Caco-2 (cell line): ENCODE data around the gene PARD6G. TPM values are rescaled to one million over a fixed set of nuclear protein-coding genes. Genes with fewer than 3 reads are reported as not detected.

ENCODE experiments used
- BruUV-seq: library from RNA; stranded (reverse); fragments of 400-500 nt; replicated peaks from 2 replicates; lab custom pipeline; 2021; lab: Mats Ljungman, UMichigan
- CTCF ChIA-PET: fragments of 300-600 bp; sonication (Branson Sonifier 250); formaldehyde crosslinking; loops from one replicate; lab custom pipeline; 2022; ENCODE audit warnings: antibody characterized with exemption; lab: Charles Lee
- POLR2A ChIA-PET: fragments of 300-600 bp; sonication (Branson Sonifier 250); formaldehyde crosslinking; loops from one replicate; lab custom pipeline; 2022; ENCODE audit warnings: antibody characterized with exemption; lab: Charles Lee
- DNase-seq, 2 experiments: peaks; one replicate each; pipeline versions ENCODE4 v3.0.0 to v3.0.0-alpha.2; 2020 to 2022
- H3K27me3 ChIP-seq: replicated peaks from 2 replicates; pipeline ENCODE4 v1.6.0; 2011; ENCODE audit warnings: low read length; ENCODE audit not compliant: control insufficient read depth, insufficient read depth
- H3K36me3 ChIP-seq: 2 replicates; pipeline ENCODE4 v1.5.1; 2011; ENCODE audit warnings: low read length; ENCODE audit not compliant: control insufficient read depth, insufficient read depth
- H3K4me1 ChIP-seq: fragments of 250-450 bp; sonication (Bioruptor Pico); 2 replicates; pipeline ENCODE4 v1.5.1; 2020; ENCODE audit warnings: mild to moderate bottlenecking
- H3K4me3 ChIP-seq: 2 replicates; pipeline ENCODE4 v1.5.1; 2011; ENCODE audit warnings: low read depth, mild to moderate bottlenecking, control low read depth, low read length
- H3K9me3 ChIP-seq: fragments of 250-450 bp; sonication (Bioruptor Pico); 2 replicates; pipeline ENCODE4 v1.5.1; 2020; ENCODE audit warnings: mild to moderate bottlenecking, moderate library complexity
- H3K27ac Mint-ChIP-seq: one replicate; pipeline ENCODE4 v1.8.0; 2022; ENCODE audit warnings: mixed read lengths; ENCODE audit not compliant: unreplicated experiment
- H3K27me3 Mint-ChIP-seq: one replicate; pipeline ENCODE4 v1.8.0; 2022; ENCODE audit warnings: mixed read lengths; ENCODE audit not compliant: insufficient read depth, unreplicated experiment
- H3K36me3 Mint-ChIP-seq: one replicate; pipeline ENCODE4 v1.8.0; 2022; ENCODE audit warnings: mild to moderate bottlenecking, mixed read lengths; ENCODE audit not compliant: insufficient read depth, unreplicated experiment
- H3K4me1 Mint-ChIP-seq: one replicate; pipeline ENCODE4 v1.8.0; 2022; ENCODE audit warnings: low read depth, mixed read lengths; ENCODE audit not compliant: unreplicated experiment
- H3K4me3 Mint-ChIP-seq: one replicate; pipeline ENCODE4 v1.8.0; 2022; ENCODE audit warnings: mild to moderate bottlenecking, moderate library complexity, mixed read lengths; ENCODE audit not compliant: unreplicated experiment
- H3K9me3 Mint-ChIP-seq: one replicate; pipeline ENCODE4 v1.8.0; 2022; ENCODE audit warnings: mixed read lengths; ENCODE audit not compliant: unreplicated experiment
- CTCF ChIP-seq, 2 experiments: fragments of 200-600 bp in 1 of 2; IDR thresholded peaks; 1 replicate in 1 of 2; 2 replicates in 1 of 2; pipeline versions ENCODE4 v1.5.1 to v1.8.0; 2011 to 2022; ENCODE audit warnings: antibody characterized with exemption in 1 of 2, control low read depth in 1 of 2, inconsistent platforms in 1 of 2, low read depth in 1 of 2, low read length in 1 of 2, mild to moderate bottlenecking in 1 of 2, moderate library complexity in 1 of 2; ENCODE audit not compliant: insufficient read depth in 1 of 2, severe bottlenecking in 1 of 2, unreplicated experiment in 1 of 2
- intact Hi-C: fragments of 100-400 bp; cut with micrococcal nuclease; formaldehyde crosslinking; loops from one replicate; pipeline ENCODE4 v1.10.0; 2022; ENCODE audit not compliant: unreplicated experiment
- total RNA-seq: library from RNA; stranded (reverse); gene quantifications from 2 replicates; pipeline ENCODE4 v1.2.3, GENCODE V29; 2022

The PARD6G gene
- total RNA-seq, 1 experiment from 2014 or later: 1.3 TPM

GRCh38 chr18:80132180-80132812 is 115.0 kb downstream of the PARD6G start:
- BruUV-seq: no TSS peak
- Histone ChIP-seq H3K4me3 (no peak overlapping the region), H3K36me3 (no peaks in the 10 kb centered on the region), H3K27me3 (no peaks in the 10 kb centered on the region), H3K4me1 (no peaks in the 10 kb centered on the region), H3K9me3 (no peaks in the 10 kb centered on the region)
- H3K9me3 Mint-ChIP-seq: no peaks in the 10 kb centered on the region
- H3K4me1 Mint-ChIP-seq: no peaks in the 10 kb centered on the region
- intact Hi-C loops: no loop called here
- no peak overlapping the region for H3K4me3 Mint-ChIP-seq
- CTCF ChIA-PET: no interaction called here
- no peak for DNase-seq
- POLR2A ChIA-PET: no interaction called here
- H3K27me3 Mint-ChIP-seq: no peaks in the 10 kb centered on the region
- no peak for TF ChIP-seq CTCF (IDR thresholded peaks at IDR 0.05; ENCODE audit: insufficient read depth in 1 of 2, low read depth in 1 of 2, low read length in 1 of 2, severe bottlenecking in 1 of 2, unreplicated experiment in 1 of 2)
- H3K36me3 Mint-ChIP-seq: peaks cover 29% of the 10 kb centered on the region
- H3K27ac Mint-ChIP-seq: no peak overlapping the region

- peaks cover 40% of the 10 kb centered on the region for H3K36me3 Mint-ChIP-seq
- H3K4me1 ChIP-seq: no peaks in the 10 kb centered on the region
- no peaks in the 10 kb centered on the region for H3K4me1 Mint-ChIP-seq
- H3K27me3 ChIP-seq: no peaks in the 10 kb centered on the region
- DNase-seq: no peak
- no peak for TF ChIP-seq CTCF (IDR thresholded peaks at IDR 0.05; ENCODE audit: insufficient read depth in 1 of 2, low read depth in 1 of 2, low read length in 1 of 2, severe bottlenecking in 1 of 2, unreplicated experiment in 1 of 2)
- no peak overlapping the region for H3K27ac Mint-ChIP-seq
- H3K4me3 ChIP-seq: no peak overlapping the region
- H3K36me3 ChIP-seq: no peaks in the 10 kb centered on the region
- intact Hi-C loops: no loop called here
- ChIA-PET CTCF (no interaction called here), POLR2A (no interaction called here)
- no peak overlapping the region for H3K4me3 Mint-ChIP-seq
- no peaks in the 10 kb centered on the region for H3K9me3 ChIP-seq
- H3K27me3 Mint-ChIP-seq: no peaks in the 10 kb centered on the region
- no TSS peak for BruUV-seq
- H3K9me3 Mint-ChIP-seq: no peaks in the 10 kb centered on the region
These were observed 116.8 kb downstream of the PARD6G start for GRCh38 chr18:80130555-80130954.

GRCh38 chr18:80129672-80130367 is 117.5 kb downstream of the PARD6G start:
- POLR2A ChIA-PET: no interaction called here
- CTCF ChIA-PET: no interaction called here
- intact Hi-C loops: no loop called here
- BruUV-seq: no TSS peak
- Mint-ChIP-seq H3K27me3 (no peaks in the 10 kb centered on the region), H3K4me3 (no peak overlapping the region), H3K9me3 (no peaks in the 10 kb centered on the region), H3K36me3 (peaks cover 38% of the 10 kb centered on the region), H3K27ac (no peak overlapping the region), H3K4me1 (no peaks in the 10 kb centered on the region)
- no peaks in the 10 kb centered on the region for H3K4me1 ChIP-seq
- no peaks in the 10 kb centered on the region for H3K9me3 ChIP-seq
- H3K4me3 ChIP-seq: no peak overlapping the region
- no peak for TF ChIP-seq CTCF (IDR thresholded peaks at IDR 0.05; ENCODE audit: insufficient read depth in 1 of 2, low read depth in 1 of 2, low read length in 1 of 2, severe bottlenecking in 1 of 2, unreplicated experiment in 1 of 2)
- no peaks in the 10 kb centered on the region for H3K27me3 ChIP-seq
- no peaks in the 10 kb centered on the region for H3K36me3 ChIP-seq
- DNase-seq: no peak
